HG03280 (cell line): Measurements from ENCODE around the gene CCT8.
A peak's percentile ranks its signal among the peaks of the same experiment; 100 is the strongest.
"Not testable (repeated sequence)": the region's sequence is repeated elsewhere in the genome, so short reads cannot be mapped to it uniquely, and the experiment has no call there.

Experiments
- ATAC-seq: cut with Tn5 transposase; IDR thresholded peaks from one replicate; pipeline ENCODE4 v1.9.1; 2021; ENCODE audit warnings: mild to moderate bottlenecking, moderate library complexity; ENCODE audit not compliant: unreplicated experiment

Gene CCT8

DNA sequence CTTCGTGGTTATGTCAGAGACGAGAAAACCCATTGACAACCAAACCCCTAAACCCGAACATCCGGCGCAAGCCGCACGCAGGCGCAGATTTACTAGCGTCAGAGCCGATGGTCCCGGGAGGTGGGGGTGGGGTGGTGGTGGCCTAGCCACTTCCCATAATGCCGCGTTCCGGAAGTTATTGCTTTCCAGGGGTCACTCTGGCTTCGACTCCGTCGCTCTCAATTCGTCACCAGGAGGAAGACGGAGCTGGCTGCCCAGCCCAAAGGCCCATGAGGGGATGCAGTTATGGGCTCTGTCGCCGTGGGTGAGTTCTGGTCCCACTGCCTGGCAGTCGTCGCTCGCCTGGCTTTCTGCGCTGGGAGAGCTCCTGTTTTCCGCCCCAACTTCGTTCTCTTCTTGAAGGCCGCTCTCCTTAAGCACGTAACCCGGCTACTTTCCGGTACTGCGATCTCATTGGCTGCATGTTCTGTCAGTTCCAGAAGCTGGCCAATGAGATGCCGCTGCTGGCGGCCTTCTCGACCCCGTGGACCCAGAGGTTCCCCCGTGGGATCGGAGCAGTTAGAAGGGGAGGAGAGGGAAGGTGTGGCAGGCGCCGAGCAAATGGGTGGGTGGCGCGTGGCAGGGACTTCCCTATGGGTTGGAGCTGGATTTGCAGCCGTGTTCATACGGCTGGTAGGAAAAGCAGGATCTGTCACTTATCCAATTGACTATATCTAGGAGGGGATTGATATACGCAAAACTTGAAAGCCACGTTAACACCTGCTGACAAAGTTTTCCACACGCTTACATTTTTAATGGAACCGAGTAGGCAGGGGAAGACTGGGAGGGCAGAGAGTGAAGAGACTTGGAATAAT, 48.7 kb downstream of the CCT8 start, which contains the start of gene USP16:
TSS of gene USP16 (plus strand) at position 195 of the 854 bp plus-strand sequence. CDS start 3,246 bp downstream, outside the sequence.
- ATAC-seq: peak; percentile 97

DNA sequence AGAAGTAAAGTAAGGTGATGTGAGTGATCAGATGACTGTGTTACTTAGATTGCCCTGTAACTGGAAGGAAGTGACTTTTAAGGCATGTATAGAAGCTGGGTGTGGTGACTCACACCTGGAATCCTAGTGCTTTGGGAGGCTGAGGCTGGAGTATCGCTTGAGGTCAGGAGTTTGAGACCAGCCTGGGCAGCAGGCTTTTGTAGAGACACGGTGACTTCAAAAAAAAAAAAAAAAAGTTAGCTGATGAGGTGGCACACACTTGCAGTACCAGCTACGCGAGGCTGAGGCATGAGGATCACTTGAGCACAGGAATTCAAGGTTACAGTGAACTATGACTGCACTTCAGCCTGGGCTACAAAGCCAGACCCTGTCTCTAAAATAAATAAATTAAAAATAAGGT, 51.3 kb downstream of the CCT8 start:
- ATAC-seq: no peak

DNA sequence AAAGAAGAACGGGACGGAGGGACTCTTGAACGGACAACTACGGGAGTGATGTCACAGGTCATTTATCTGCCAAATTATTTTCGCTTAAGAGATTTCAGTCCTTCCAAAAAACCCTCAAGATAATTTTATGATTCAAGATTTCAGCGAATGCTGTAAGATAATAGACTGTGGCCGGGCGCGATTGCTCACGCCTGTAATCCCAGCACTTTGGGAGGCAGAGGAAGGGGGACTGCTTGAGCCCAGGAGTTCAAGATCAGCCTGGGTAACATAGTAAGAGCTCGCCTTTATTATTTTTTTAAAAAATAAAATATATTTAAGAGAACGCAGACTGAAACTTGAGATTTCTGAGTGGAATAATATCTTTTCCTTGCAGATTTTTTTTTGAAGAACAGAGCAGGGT, 54.9 kb downstream of the CCT8 start:
- peak; percentile 7 for ATAC-seq

DNA sequence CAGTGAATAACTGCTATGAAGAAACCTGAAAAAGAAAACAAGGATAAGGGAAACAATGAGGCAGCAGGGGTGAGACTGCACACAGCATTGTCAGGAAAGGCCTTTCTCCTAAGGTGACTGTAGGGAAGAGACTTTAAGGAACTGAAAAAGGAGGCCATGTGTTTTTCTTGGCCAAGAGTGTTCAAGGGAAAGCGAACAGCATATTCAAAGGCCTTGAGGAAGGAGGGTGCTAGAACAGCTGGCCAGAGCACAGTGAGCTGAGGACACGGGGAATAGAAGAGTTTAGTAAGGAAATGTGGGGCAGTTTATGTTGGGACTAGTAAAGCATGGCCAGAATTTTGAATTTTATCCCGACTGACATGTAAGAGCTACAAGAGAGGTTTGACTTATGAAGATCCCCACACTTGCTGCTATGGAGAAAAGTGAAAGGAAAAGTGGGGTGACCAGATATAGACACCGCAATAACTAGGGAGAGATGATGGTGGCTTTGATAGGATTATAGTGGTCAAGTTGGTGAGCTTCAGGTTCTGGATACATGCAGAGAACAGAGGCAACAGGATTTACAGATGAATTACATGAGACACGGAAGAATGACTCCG, 55.7 kb downstream of the CCT8 start:
- no peak for ATAC-seq

DNA sequence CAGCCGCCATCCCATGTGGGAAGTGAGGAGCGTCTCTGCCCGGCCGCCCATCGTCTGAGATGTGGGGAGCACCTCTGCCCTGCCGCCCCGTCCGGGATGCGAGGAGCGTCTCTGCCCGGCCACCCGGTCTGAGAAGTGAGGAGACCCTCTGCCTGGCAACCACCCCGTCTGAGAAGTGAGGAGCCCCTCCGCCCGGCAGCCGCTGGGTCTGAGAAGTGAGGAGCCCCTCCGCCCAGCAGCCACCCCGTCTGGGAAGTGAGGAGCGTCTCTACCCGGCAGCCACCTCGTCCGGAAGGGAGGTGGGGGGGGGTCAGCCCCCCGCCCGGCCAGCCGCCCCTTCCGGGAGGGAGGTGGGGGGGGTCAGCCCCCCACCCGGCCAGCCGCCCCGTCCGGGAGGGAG, 62.2 kb downstream of the CCT8 start:
- not testable (repeated sequence) for ATAC-seq

DNA sequence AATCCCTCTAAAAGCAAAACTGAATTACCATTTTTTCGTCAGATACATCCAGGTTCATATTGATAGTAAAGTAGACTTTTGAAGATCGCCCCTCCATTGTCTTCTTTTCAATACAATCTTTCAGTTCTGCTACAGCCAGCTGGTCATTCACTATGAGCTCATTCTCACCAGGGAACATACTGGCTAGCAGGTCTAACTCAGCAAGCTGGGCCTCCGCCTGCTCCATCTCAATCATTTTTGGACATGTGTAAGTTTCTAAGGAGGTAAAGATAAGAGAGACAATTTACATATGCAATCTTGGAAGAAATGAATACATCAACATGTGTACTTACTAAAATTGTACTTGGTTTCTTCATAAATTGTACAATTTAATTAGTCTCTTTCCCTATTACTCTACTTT, 65.1 kb downstream of the CCT8 start:
- no peak for ATAC-seq

DNA sequence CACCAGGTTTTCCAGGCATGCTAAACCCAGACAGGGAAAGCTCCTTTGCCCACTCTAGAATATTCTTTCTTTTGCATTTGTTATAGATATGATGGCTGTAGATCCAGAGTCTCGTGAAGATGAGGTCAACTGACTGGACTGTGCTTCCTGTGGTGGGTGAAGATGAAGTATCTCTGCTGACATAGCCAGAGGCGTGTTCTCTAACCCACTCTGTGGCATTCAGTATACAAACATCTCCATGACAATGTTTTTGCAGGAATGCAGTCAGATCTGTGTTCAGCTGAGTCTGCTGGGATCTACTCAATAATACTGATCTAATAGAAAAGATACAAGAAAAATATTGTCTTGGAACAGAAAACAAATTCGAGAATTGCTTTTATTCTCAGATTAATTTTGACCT, 65.6 kb downstream of the CCT8 start:
- ATAC-seq: no peak

DNA sequence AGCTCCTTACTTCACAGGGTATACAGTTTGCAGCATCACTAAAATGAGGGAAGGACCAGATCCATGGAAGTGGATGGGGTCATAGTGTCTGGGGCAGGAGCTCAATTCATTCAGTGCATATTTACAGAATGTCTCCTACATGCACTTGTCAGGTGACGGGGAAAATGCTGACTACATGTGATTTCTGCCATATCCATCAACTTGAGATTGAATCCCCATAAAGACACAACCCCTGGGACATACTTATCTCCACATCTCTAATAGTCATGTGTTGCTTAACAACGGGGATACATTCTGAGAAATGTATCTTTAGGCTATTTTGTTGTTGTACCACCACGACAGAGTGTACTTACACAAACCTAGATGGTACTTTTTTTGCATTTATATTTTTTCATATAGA, 66.3 kb downstream of the CCT8 start:
- ATAC-seq: no peak
